Stimulated activated CD8-positive, alpha-beta memory T cell treated with anti-CD3 and anti-CD28 coated beads, Interleukin-7, amount 100 ng/mL, for 24 hours (primary cell): ENCODE data around the gene PRICKLE1.

Experiments
- DNase-seq: peaks from one replicate; pipeline ENCODE4 v3.0.0-alpha.2; 2020; ENCODE audit warnings: low read depth

PRICKLE1 gene

GRCh38 chr12:42588524-42589464 lies 752 bp downstream of the PRICKLE1 start:
- no peak for DNase-seq

GRCh38 chr12:42587601-42588523 lies 1.7 kb downstream of the PRICKLE1 start:
- no peak for DNase-seq

- no peak for DNase-seq
Measured at GRCh38 chr12:42586268-42586667, 3.3 kb downstream of the PRICKLE1 start.

- no peak for DNase-seq
Measured at GRCh38 chr12:42585841-42586216, 3.7 kb downstream of the PRICKLE1 start.

- DNase-seq = no peak
Measured at GRCh38 chr12:42585154-42585840, 4.2 kb downstream of the PRICKLE1 start.

- DNase-seq = no peak
Measured at GRCh38 chr12:42584651-42585111, 4.9 kb downstream of the PRICKLE1 start.

GRCh38 chr12:42583016-42583415 lies 6.5 kb downstream of the PRICKLE1 start:
- DNase-seq = no peak

GRCh38 chr12:42582498-42582897 lies 7.0 kb downstream of the PRICKLE1 start:
- DNase-seq = no peak

- no peak for DNase-seq
Measured at GRCh38 chr12:42582050-42582449, 7.5 kb downstream of the PRICKLE1 start.

GRCh38 chr12:42576374-42576773 lies 13.2 kb downstream of the PRICKLE1 start:
- DNase-seq = no peak

GRCh38 chr12:42575717-42576116 lies 13.8 kb downstream of the PRICKLE1 start:
- no peak for DNase-seq

GRCh38 chr12:42574851-42575266 lies 14.7 kb downstream of the PRICKLE1 start:
- no peak for DNase-seq

- no peak for DNase-seq
Measured at GRCh38 chr12:42571327-42572009, 18.1 kb downstream of the PRICKLE1 start.

GRCh38 chr12:42570076-42570475 lies 19.5 kb downstream of the PRICKLE1 start:
- DNase-seq = no peak

GRCh38 chr12:42568952-42569915 lies 20.3 kb downstream of the PRICKLE1 start:
- DNase-seq = no peak

GRCh38 chr12:42565633-42566032 lies 23.9 kb downstream of the PRICKLE1 start:
- DNase-seq = no peak

GRCh38 chr12:42564996-42565395 lies 24.6 kb downstream of the PRICKLE1 start:
- no peak for DNase-seq

- no peak for DNase-seq
Measured at GRCh38 chr12:42564556-42564955, 25.0 kb downstream of the PRICKLE1 start.

- DNase-seq = no peak
Measured at GRCh38 chr12:42560977-42561376, 28.6 kb downstream of the PRICKLE1 start.

- no peak for DNase-seq
Measured at GRCh38 chr12:42557586-42558172, 31.9 kb downstream of the PRICKLE1 start.
